ENCODE measurements around the gene AREG.

The AREG gene

GRCh38 chr4:74463123-74463522, 18.2 kb downstream of the AREG start:
- DNase-seq (ENCODE audit: low read depth): no peak

GRCh38 chr4:74464291-74464690, 19.4 kb downstream of the AREG start:
- DNase-seq (ENCODE audit: low read depth): no peak

GRCh38 chr4:74466242-74466641, 21.3 kb downstream of the AREG start:
- no peak for DNase-seq (ENCODE audit: low read depth)

- no peak for DNase-seq (ENCODE audit: low read depth)
Measured at GRCh38 chr4:74471264-74471663, 26.3 kb downstream of the AREG start.

- peak; percentile 93 for DNase-seq (ENCODE audit: low read depth)
Measured at GRCh38 chr4:74473155-74473811, 28.3 kb downstream of the AREG start.

- peak; percentile 79 for DNase-seq (ENCODE audit: low read depth)
Measured at GRCh38 chr4:74474345-74475090, 29.6 kb downstream of the AREG start.

GRCh38 chr4:74475091-74475800, 30.3 kb downstream of the AREG start:
- DNase-seq (ENCODE audit: low read depth): no peak

- no peak for DNase-seq (ENCODE audit: low read depth)
Measured at GRCh38 chr4:74475946-74476345, 31.0 kb downstream of the AREG start.

- no peak for DNase-seq (ENCODE audit: low read depth)
Measured at GRCh38 chr4:74479009-74479408, 34.1 kb downstream of the AREG start.

GRCh38 chr4:74480267-74480666, 35.3 kb downstream of the AREG start:
- DNase-seq (ENCODE audit: low read depth): no peak

- DNase-seq (ENCODE audit: low read depth): no peak
Measured at GRCh38 chr4:74481891-74482609, 37.1 kb downstream of the AREG start.

GRCh38 chr4:74483226-74483911, 38.4 kb downstream of the AREG start:
- DNase-seq (ENCODE audit: low read depth): no peak

GRCh38 chr4:74486905-74487304, 42.0 kb downstream of the AREG start:
- no peak for DNase-seq (ENCODE audit: low read depth)

- DNase-seq (ENCODE audit: low read depth): no peak
Measured at GRCh38 chr4:74487771-74488170, 42.8 kb downstream of the AREG start.

GRCh38 chr4:74490736-74491135, 45.8 kb downstream of the AREG start:
- DNase-seq (ENCODE audit: low read depth): no peak

GRCh38 chr4:74499986-74500781, 55.2 kb downstream of the AREG start:
- DNase-seq (ENCODE audit: low read depth): peak; percentile 50

- DNase-seq (ENCODE audit: low read depth): peak; percentile 94
Measured at GRCh38 chr4:74501579-74501978, 56.6 kb downstream of the AREG start.

GRCh38 chr4:74503580-74503979, 58.6 kb downstream of the AREG start:
- DNase-seq (ENCODE audit: low read depth): peak; percentile 92

GRCh38 chr4:74504212-74504611, 59.3 kb downstream of the AREG start:
- DNase-seq (ENCODE audit: low read depth): peak; percentile 23

All from ELR (cell line).